Measurements from ENCODE around the gene CAB39. TPM values are rescaled to one million over a fixed set of nuclear protein-coding genes. Genes with fewer than 3 reads are reported as not detected.
A peak's percentile ranks its signal among the peaks of the same experiment; 100 is the strongest.
"Not testable (repeated sequence)": the region's sequence is repeated elsewhere in the genome, so short reads cannot be mapped to it uniquely, and the experiment has no call there.

Gene CAB39
- total RNA-seq, 1 donor from 2014 or later = 66.6 TPM

DNA sequence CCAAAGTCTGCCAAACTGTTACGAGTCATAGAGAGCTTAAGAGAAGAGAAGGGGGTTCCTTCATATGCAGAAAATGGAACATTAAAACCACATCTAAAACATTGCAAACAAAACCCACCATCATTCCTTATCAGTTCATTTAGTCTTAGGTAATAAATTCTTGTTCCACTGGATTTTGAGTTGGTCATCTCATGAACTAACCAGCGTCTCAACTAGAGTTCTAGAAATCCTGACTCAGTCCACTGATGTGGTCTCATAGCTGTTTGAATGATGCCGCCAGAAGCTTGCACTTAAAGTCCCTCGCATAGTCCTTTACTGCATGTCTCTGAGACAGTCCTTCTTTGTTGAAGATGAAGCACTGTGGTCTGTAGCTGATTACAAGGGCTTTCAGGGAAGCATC lies 15.0 kb upstream of the CAB39 start:
- no peak overlapping the region for H2AFZ ChIP-seq (ENCODE audit: low read depth, low read length)
- Mint-ChIP-seq H3K4me3 (ENCODE audit: unreplicated experiment) (no peak overlapping the region), H3K36me3 (ENCODE audit: low read depth, unreplicated experiment) (peaks cover 5% of the 10 kb centered on the region), H3K4me1 (ENCODE audit: low read depth, unreplicated experiment) (peaks cover 9% of the 10 kb centered on the region), H3K27ac (ENCODE audit: unreplicated experiment) (no peak overlapping the region), H3K27me3 (ENCODE audit: low read depth, unreplicated experiment) (no peaks in the 10 kb centered on the region), H3K9me3 (ENCODE audit: unreplicated experiment) (peaks cover 5% of the 10 kb centered on the region)
- H3K9ac ChIP-seq (ENCODE audit: low read length) = no peak overlapping the region
- no peak overlapping the region for H3K4me3 ChIP-seq (ENCODE audit: insufficient read depth, low read depth, low read length)
- H3K27me3 ChIP-seq (ENCODE audit: insufficient read depth, low read length) = no peaks in the 10 kb centered on the region
- FAIRE-seq = no peak
- H3K4me2 ChIP-seq (ENCODE audit: low read length) = no peak overlapping the region
- TF ChIP-seq, protein P1, sequence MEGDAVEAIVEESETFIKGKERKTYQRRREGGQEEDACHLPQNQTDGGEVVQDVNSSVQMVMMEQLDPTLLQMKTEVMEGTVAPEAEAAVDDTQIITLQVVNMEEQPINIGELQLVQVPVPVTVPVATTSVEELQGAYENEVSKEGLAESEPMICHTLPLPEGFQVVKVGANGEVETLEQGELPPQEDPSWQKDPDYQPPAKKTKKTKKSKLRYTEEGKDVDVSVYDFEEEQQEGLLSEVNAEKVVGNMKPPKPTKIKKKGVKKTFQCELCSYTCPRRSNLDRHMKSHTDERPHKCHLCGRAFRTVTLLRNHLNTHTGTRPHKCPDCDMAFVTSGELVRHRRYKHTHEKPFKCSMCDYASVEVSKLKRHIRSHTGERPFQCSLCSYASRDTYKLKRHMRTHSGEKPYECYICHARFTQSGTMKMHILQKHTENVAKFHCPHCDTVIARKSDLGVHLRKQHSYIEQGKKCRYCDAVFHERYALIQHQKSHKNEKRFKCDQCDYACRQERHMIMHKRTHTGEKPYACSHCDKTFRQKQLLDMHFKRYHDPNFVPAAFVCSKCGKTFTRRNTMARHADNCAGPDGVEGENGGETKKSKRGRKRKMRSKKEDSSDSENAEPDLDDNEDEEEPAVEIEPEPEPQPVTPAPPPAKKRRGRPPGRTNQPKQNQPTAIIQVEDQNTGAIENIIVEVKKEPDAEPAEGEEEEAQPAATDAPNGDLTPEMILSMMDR (IDR thresholded peaks at IDR 0.05; ENCODE audit: insufficient read depth, low read depth, low read length) = no peak
- no peak for TF ChIP-seq EZH2 (IDR thresholded peaks at IDR 0.05; ENCODE audit: insufficient read depth, low read length)
- no peaks in the 10 kb centered on the region for H3K9me3 ChIP-seq (ENCODE audit: insufficient read depth, low read depth, low read length)
- no peaks in the 10 kb centered on the region for H3K4me1 ChIP-seq (ENCODE audit: insufficient read depth, low read length)
- H3K27ac ChIP-seq (ENCODE audit: low read depth, low read length) = no peak overlapping the region
- DNase-seq (ENCODE audit: low read depth) = peak; percentile 60
- no peaks in the 10 kb centered on the region for H3K79me2 ChIP-seq (ENCODE audit: insufficient read depth, low read length)
- H3K36me3 ChIP-seq (ENCODE audit: insufficient read depth, low read length) = no peaks in the 10 kb centered on the region
- no peaks in the 10 kb centered on the region for H4K20me1 ChIP-seq (ENCODE audit: insufficient read depth, low read length)

DNA sequence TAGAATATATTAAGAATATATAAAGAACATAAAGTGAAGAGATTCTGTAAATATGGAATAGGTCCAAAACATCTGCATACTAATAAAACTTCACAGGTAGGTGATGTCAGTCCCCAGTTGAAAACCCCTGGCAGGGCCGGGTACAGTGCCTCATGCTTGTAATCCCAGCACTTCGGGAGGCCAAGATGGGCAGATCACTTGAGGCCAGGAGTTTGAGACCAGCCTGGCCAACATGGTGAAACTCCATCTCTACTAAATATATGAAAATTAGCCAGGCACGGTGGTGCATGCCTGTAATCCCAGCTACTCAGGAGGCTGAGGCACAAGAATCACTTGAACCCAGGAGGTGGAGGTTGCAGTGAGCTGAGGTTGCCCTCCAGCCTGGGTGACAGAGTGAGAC lies 13.9 kb upstream of the CAB39 start:
- not testable (repeated sequence) for H3K4me3 ChIP-seq (ENCODE audit: insufficient read depth, low read depth, low read length); H3K4me3 Mint-ChIP-seq (ENCODE audit: unreplicated experiment); H3K27ac ChIP-seq (ENCODE audit: low read depth, low read length); DNase-seq (ENCODE audit: low read depth); H2AFZ ChIP-seq (ENCODE audit: low read depth, low read length); H3K36me3 ChIP-seq (ENCODE audit: insufficient read depth, low read length); FAIRE-seq; H3K9me3 Mint-ChIP-seq (ENCODE audit: unreplicated experiment); H3K4me1 ChIP-seq (ENCODE audit: insufficient read depth, low read length); H3K27me3 ChIP-seq (ENCODE audit: insufficient read depth, low read length); H4K20me1 ChIP-seq (ENCODE audit: insufficient read depth, low read length); H3K9me3 ChIP-seq (ENCODE audit: insufficient read depth, low read depth, low read length); H3K9ac ChIP-seq (ENCODE audit: low read length); H3K79me2 ChIP-seq (ENCODE audit: insufficient read depth, low read length); H3K4me1 Mint-ChIP-seq (ENCODE audit: low read depth, unreplicated experiment); H3K27ac Mint-ChIP-seq (ENCODE audit: unreplicated experiment); H3K27me3 Mint-ChIP-seq (ENCODE audit: low read depth, unreplicated experiment); H3K4me2 ChIP-seq (ENCODE audit: low read length); H3K36me3 Mint-ChIP-seq (ENCODE audit: low read depth, unreplicated experiment)

DNA sequence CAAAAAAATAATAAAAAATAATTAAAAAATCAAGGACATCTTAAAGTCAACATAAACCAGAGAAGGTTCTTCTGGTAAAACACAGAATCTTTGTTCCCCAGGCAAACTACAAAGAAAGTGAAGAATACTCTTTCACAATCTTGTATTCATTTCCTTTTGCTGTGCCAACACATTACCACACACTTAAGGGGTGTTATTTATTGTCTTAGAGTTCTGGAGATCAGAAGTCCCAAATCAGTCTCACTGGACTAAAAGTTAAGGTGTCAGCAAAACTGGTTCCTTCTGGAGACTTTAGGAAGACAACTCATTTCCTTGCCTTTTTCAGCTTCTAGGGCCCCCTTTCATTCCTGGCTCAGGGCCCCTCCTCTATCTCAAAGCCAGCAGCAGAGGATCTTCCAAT lies 12.2 kb upstream of the CAB39 start:
- Histone ChIP-seq H3K27me3 (ENCODE audit: insufficient read depth, low read length) (no peaks in the 10 kb centered on the region), H4K20me1 (ENCODE audit: insufficient read depth, low read length) (no peaks in the 10 kb centered on the region), H3K4me1 (ENCODE audit: insufficient read depth, low read length) (no peaks in the 10 kb centered on the region), H3K27ac (ENCODE audit: low read depth, low read length) (no peak overlapping the region), H3K9me3 (ENCODE audit: insufficient read depth, low read depth, low read length) (no peaks in the 10 kb centered on the region), H3K79me2 (ENCODE audit: insufficient read depth, low read length) (no peaks in the 10 kb centered on the region), H2AFZ (ENCODE audit: low read depth, low read length) (no peak overlapping the region), H3K9ac (ENCODE audit: low read length) (no peak overlapping the region), H3K4me2 (ENCODE audit: low read length) (no peak overlapping the region), H3K36me3 (ENCODE audit: insufficient read depth, low read length) (no peaks in the 10 kb centered on the region), H3K4me3 (ENCODE audit: insufficient read depth, low read depth, low read length) (no peak overlapping the region)
- FAIRE-seq = no peak
- DNase-seq (ENCODE audit: low read depth) = no peak
- H3K27ac Mint-ChIP-seq (ENCODE audit: unreplicated experiment) = no peak overlapping the region
- TF ChIP-seq, protein P1 (IDR thresholded peaks at IDR 0.05; ENCODE audit: insufficient read depth, low read depth, low read length) = no peak
- no peak for TF ChIP-seq EZH2 (IDR thresholded peaks at IDR 0.05; ENCODE audit: insufficient read depth, low read length)
- peaks cover 5% of the 10 kb centered on the region for H3K36me3 Mint-ChIP-seq (ENCODE audit: low read depth, unreplicated experiment)
- H3K4me3 Mint-ChIP-seq (ENCODE audit: unreplicated experiment) = no peak overlapping the region
- H3K27me3 Mint-ChIP-seq (ENCODE audit: low read depth, unreplicated experiment) = no peaks in the 10 kb centered on the region
- H3K9me3 Mint-ChIP-seq (ENCODE audit: unreplicated experiment) = peaks cover 6% of the 10 kb centered on the region
- peaks cover 6% of the 10 kb centered on the region for H3K4me1 Mint-ChIP-seq (ENCODE audit: low read depth, unreplicated experiment)
